ENCODE measurements around the gene TNIP3.

TNIP3 gene

GRCh38 chr4:121118344-121118743 lies 45.8 kb downstream of the TNIP3 start:
- TF ChIP-seq, protein P1, sequence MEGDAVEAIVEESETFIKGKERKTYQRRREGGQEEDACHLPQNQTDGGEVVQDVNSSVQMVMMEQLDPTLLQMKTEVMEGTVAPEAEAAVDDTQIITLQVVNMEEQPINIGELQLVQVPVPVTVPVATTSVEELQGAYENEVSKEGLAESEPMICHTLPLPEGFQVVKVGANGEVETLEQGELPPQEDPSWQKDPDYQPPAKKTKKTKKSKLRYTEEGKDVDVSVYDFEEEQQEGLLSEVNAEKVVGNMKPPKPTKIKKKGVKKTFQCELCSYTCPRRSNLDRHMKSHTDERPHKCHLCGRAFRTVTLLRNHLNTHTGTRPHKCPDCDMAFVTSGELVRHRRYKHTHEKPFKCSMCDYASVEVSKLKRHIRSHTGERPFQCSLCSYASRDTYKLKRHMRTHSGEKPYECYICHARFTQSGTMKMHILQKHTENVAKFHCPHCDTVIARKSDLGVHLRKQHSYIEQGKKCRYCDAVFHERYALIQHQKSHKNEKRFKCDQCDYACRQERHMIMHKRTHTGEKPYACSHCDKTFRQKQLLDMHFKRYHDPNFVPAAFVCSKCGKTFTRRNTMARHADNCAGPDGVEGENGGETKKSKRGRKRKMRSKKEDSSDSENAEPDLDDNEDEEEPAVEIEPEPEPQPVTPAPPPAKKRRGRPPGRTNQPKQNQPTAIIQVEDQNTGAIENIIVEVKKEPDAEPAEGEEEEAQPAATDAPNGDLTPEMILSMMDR (IDR thresholded peaks at IDR 0.05; ENCODE audit: control insufficient read depth, insufficient read depth, low read depth, low read length, missing control alignments), result no peak
- H3K4me3 ChIP-seq (ENCODE audit: control insufficient read depth, low read depth, low read length), result no peak overlapping the region
- no peak for DNase-seq (ENCODE audit: low read depth)

DNA sequence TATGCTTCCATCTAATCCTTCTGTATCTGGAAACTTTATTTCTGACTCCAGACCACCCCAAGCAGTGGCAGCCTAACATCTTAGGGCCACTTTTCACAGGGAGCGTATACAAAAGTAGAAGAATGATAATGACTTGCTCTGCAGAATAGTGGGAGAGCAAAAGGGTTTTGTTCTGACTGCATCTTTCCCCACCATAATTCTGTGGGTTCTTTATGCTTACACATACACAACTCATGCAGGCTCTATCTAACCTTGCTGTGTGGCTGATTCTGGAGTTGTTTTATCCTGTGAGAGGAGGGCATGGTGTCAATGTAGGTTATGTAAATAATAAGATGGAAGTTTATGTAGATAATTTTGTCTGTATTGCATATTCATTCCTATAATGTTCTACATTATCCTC lies 49.4 kb downstream of the TNIP3 start:
- TF ChIP-seq, protein P1 (IDR thresholded peaks at IDR 0.05; ENCODE audit: control insufficient read depth, insufficient read depth, low read depth, low read length, missing control alignments), result no peak
- no peak for DNase-seq (ENCODE audit: low read depth)
- no peak overlapping the region for H3K4me3 ChIP-seq (ENCODE audit: control insufficient read depth, low read depth, low read length)

GRCh38 chr4:121112530-121112929 lies 51.6 kb downstream of the TNIP3 start:
- no peak overlapping the region for H3K4me3 ChIP-seq (ENCODE audit: control insufficient read depth, low read depth, low read length)
- TF ChIP-seq, protein P1 (IDR thresholded peaks at IDR 0.05; ENCODE audit: control insufficient read depth, insufficient read depth, low read depth, low read length, missing control alignments), result peak; percentile 23
- no peak for DNase-seq (ENCODE audit: low read depth)

- TF ChIP-seq, protein P1 (IDR thresholded peaks at IDR 0.05; ENCODE audit: control insufficient read depth, insufficient read depth, low read depth, low read length, missing control alignments), result no peak
- no peak overlapping the region for H3K4me3 ChIP-seq (ENCODE audit: control insufficient read depth, low read depth, low read length)
- no peak for DNase-seq (ENCODE audit: low read depth)
Measured at GRCh38 chr4:121108557-121108956, 55.6 kb downstream of the TNIP3 start.

- TF ChIP-seq, protein P1 (IDR thresholded peaks at IDR 0.05; ENCODE audit: control insufficient read depth, insufficient read depth, low read depth, low read length, missing control alignments), result no peak
- DNase-seq (ENCODE audit: low read depth), result no peak
- no peak overlapping the region for H3K4me3 ChIP-seq (ENCODE audit: control insufficient read depth, low read depth, low read length)
Measured at GRCh38 chr4:121107507-121107906, 56.6 kb downstream of the TNIP3 start.

DNA sequence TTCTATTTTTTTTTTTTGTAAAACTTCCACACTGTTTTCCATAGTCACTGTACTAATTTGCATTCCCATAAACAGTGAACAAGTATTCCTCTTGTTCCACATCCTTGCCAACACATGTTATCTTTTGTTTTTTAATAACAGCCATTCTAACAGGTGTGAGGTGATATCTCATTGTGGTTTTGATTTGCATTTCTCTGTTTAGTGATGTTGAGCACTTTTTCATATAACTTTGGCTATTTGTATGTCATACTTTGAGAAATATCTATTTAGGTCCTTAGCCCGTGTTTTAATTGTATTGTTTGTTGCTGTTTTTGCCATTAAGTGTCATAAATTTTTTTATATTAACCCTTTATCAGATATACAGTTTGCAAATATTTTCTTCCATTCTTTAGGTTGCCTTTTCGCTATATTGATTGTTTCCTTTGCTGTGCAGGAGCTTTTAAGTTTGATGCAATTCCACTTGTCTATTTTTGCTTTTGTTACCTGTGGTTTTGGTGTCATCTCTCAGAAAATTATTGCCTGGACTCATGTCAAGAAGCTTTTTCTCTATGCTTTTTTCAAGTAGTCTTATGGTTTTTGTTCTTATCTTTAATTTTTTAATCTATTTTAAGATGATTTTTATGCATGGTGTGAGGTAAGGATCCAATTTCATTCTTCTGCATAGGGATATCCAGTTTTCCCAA lies 63.9 kb downstream of the TNIP3 start:
- no peak for DNase-seq (ENCODE audit: low read depth)
- no peak overlapping the region for H3K4me3 ChIP-seq (ENCODE audit: control insufficient read depth, low read depth, low read length)
- TF ChIP-seq, protein P1 (IDR thresholded peaks at IDR 0.05; ENCODE audit: control insufficient read depth, insufficient read depth, low read depth, low read length, missing control alignments), result no peak

All from AG09309 (cell line).